ENCODE data around the gene TPK1.

The TPK1 gene

DNA sequence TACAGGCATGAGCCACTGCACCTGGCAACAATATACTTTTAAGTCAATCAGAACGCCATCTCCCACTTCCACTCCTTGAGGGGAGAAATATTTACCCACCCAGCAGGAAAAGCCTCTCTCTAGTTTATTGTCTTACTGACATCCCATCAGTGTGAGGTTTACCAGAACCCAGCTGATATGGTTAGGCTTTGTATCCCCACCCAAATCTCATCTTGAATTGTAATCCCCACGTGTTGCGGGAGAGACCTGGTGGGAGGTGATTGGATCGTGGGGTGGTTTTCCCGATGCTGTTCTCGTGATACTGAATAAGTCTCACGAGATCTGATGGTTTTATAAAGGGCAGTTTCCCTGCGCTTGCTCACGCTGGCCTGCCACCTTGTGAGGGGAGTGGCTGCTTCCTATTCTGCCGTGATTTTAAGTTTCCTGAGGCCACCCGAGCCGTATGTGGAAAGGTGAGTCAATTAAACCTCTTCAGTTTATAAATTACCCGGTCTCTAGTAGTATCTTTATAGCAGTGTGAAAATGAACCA, 37.5 kb upstream of the TPK1 start:
- TF ChIP-seq EZH2 (IDR thresholded peaks at IDR 0.05; ENCODE audit: borderline replicate concordance, low read length), result no peak
- TF ChIP-seq, protein P1, sequence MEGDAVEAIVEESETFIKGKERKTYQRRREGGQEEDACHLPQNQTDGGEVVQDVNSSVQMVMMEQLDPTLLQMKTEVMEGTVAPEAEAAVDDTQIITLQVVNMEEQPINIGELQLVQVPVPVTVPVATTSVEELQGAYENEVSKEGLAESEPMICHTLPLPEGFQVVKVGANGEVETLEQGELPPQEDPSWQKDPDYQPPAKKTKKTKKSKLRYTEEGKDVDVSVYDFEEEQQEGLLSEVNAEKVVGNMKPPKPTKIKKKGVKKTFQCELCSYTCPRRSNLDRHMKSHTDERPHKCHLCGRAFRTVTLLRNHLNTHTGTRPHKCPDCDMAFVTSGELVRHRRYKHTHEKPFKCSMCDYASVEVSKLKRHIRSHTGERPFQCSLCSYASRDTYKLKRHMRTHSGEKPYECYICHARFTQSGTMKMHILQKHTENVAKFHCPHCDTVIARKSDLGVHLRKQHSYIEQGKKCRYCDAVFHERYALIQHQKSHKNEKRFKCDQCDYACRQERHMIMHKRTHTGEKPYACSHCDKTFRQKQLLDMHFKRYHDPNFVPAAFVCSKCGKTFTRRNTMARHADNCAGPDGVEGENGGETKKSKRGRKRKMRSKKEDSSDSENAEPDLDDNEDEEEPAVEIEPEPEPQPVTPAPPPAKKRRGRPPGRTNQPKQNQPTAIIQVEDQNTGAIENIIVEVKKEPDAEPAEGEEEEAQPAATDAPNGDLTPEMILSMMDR (IDR thresholded peaks at IDR 0.05; ENCODE audit: low read length), result no peak
- H3K27me3 ChIP-seq (ENCODE audit: insufficient read depth, low read length), result peaks cover 10% of the 10 kb centered on the region; the same call in 1 of the 2 replicates
- H3K9me2 ChIP-seq (ENCODE audit: low read depth, low read length), result no peaks in the 10 kb centered on the region
- H4K20me1 ChIP-seq (ENCODE audit: insufficient read depth, low read length), result no peaks in the 10 kb centered on the region
- no peaks in the 10 kb centered on the region for H3K4me1 ChIP-seq (ENCODE audit: insufficient read depth, low read length, severe bottlenecking)
- no peak overlapping the region for H3K4me3 ChIP-seq (ENCODE audit: low read depth, low read length, poor library complexity, severe bottlenecking)
- no peak overlapping the region for H2AFZ ChIP-seq (ENCODE audit: low read length)
- no peak overlapping the region for H3K27ac ChIP-seq (ENCODE audit: low read depth, low read length, poor library complexity, severe bottlenecking)
- no peaks in the 10 kb centered on the region for H3K79me2 ChIP-seq (ENCODE audit: insufficient read depth, low read length)
- no peaks in the 10 kb centered on the region for H3K36me3 ChIP-seq (ENCODE audit: insufficient read depth, low read length)
- H3K9ac ChIP-seq (ENCODE audit: low read length), result no peak overlapping the region
- H3K4me2 ChIP-seq (ENCODE audit: low read length), result no peak overlapping the region
- no peaks in the 10 kb centered on the region for H3F3A ChIP-seq (ENCODE audit: insufficient read depth, low read length)
- no peaks in the 10 kb centered on the region for H3K9me3 ChIP-seq (ENCODE audit: low read length)

DNA sequence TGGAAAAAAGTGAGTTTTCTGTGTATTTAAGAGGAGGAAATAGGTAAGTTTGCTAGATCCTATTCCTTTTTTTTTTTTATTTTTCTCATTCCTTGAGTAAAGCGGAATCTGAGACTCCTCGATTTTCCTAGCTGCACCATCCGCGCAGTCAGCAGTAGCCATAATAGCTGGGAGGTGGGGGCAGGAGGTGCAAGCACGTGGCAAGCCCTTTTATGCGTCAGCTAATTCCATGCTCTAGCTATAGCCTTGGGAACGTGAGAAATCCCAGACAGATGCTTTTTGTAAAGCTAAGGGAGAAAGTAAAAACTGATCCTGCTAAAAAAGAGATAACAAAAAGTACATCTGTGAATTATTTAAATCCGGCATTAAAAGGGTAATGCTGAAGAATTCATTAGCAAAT, 33.2 kb upstream of the TPK1 start:
- Histone ChIP-seq H3K4me1 (ENCODE audit: insufficient read depth, low read length, severe bottlenecking) (no peaks in the 10 kb centered on the region), H3K27me3 (ENCODE audit: insufficient read depth, low read length) (0 out of 2 replicates have a peak, but pooled peaks cover 4% of the 10 kb centered on the region), H2AFZ (ENCODE audit: low read length) (no peak overlapping the region), H3K4me2 (ENCODE audit: low read length) (no peak overlapping the region), H3K9ac (ENCODE audit: low read length) (no peak overlapping the region), H3K9me2 (ENCODE audit: low read depth, low read length) (no peaks in the 10 kb centered on the region), H3K79me2 (ENCODE audit: insufficient read depth, low read length) (no peaks in the 10 kb centered on the region), H3K9me3 (ENCODE audit: low read length) (no peaks in the 10 kb centered on the region), H3F3A (ENCODE audit: insufficient read depth, low read length) (no peaks in the 10 kb centered on the region), H3K36me3 (ENCODE audit: insufficient read depth, low read length) (no peaks in the 10 kb centered on the region), H3K27ac (ENCODE audit: low read depth, low read length, poor library complexity, severe bottlenecking) (no peak overlapping the region), H4K20me1 (ENCODE audit: insufficient read depth, low read length) (no peaks in the 10 kb centered on the region), H3K4me3 (ENCODE audit: low read depth, low read length, poor library complexity, severe bottlenecking) (no peak overlapping the region)
- TF ChIP-seq, protein P1 (IDR thresholded peaks at IDR 0.05; ENCODE audit: low read length), result no peak
- TF ChIP-seq EZH2 (IDR thresholded peaks at IDR 0.05; ENCODE audit: borderline replicate concordance, low read length), result no peak

DNA sequence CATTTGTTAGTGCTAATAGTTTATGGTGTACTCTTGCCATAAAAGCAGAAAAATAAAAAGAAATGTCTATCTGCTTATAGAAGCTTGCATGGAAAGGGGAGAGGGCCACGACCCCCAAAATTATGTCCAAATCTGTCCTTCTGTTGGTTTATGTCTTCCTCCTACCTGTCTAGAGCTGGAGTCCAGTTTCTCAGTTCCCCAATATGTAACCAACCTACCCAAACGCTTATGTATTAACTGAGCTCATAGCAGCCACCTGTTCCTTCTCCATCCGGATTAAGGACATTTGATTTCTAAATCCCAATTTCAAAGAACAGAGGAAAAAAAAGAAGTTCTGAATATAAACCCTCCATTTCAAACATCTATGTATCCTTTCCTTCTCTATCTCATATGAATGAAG, 30.3 kb upstream of the TPK1 start:
- TF ChIP-seq, protein P1 (IDR thresholded peaks at IDR 0.05; ENCODE audit: low read length), result no peak
- TF ChIP-seq EZH2 (IDR thresholded peaks at IDR 0.05; ENCODE audit: borderline replicate concordance, low read length), result no peak
- Histone ChIP-seq H3K9ac (ENCODE audit: low read length) (no peak overlapping the region), H2AFZ (ENCODE audit: low read length) (no peak overlapping the region), H3K27me3 (ENCODE audit: insufficient read depth, low read length) (no peaks in the 10 kb centered on the region), H3K4me3 (ENCODE audit: low read depth, low read length, poor library complexity, severe bottlenecking) (no peak overlapping the region), H3K27ac (ENCODE audit: low read depth, low read length, poor library complexity, severe bottlenecking) (no peak overlapping the region), H3K9me3 (ENCODE audit: low read length) (no peaks in the 10 kb centered on the region), H3F3A (ENCODE audit: insufficient read depth, low read length) (no peaks in the 10 kb centered on the region), H4K20me1 (ENCODE audit: insufficient read depth, low read length) (no peaks in the 10 kb centered on the region), H3K9me2 (ENCODE audit: low read depth, low read length) (no peaks in the 10 kb centered on the region), H3K36me3 (ENCODE audit: insufficient read depth, low read length) (no peaks in the 10 kb centered on the region), H3K79me2 (ENCODE audit: insufficient read depth, low read length) (no peaks in the 10 kb centered on the region), H3K4me2 (ENCODE audit: low read length) (no peak overlapping the region), H3K4me1 (ENCODE audit: insufficient read depth, low read length, severe bottlenecking) (no peaks in the 10 kb centered on the region)

Measured in OCI-LY1 (cell line).